Activated effector memory CD4-positive, alpha-beta T cell treated with Interleukin-2 at 50 U/mL for 16 hours (primary cell): ENCODE measurements around the gene CCDC124.
"Not testable (repeated sequence)": the region's sequence is repeated elsewhere in the genome, so short reads cannot be mapped to it uniquely, and the experiment has no call there.

ENCODE experiments used
- DNase-seq: peaks from one replicate; pipeline ENCODE4 v3.0.0-alpha.2; 2020

Gene CCDC124, protein sequence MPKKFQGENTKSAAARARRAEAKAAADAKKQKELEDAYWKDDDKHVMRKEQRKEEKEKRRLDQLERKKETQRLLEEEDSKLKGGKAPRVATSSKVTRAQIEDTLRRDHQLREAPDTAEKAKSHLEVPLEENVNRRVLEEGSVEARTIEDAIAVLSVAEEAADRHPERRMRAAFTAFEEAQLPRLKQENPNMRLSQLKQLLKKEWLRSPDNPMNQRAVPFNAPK

DNA sequence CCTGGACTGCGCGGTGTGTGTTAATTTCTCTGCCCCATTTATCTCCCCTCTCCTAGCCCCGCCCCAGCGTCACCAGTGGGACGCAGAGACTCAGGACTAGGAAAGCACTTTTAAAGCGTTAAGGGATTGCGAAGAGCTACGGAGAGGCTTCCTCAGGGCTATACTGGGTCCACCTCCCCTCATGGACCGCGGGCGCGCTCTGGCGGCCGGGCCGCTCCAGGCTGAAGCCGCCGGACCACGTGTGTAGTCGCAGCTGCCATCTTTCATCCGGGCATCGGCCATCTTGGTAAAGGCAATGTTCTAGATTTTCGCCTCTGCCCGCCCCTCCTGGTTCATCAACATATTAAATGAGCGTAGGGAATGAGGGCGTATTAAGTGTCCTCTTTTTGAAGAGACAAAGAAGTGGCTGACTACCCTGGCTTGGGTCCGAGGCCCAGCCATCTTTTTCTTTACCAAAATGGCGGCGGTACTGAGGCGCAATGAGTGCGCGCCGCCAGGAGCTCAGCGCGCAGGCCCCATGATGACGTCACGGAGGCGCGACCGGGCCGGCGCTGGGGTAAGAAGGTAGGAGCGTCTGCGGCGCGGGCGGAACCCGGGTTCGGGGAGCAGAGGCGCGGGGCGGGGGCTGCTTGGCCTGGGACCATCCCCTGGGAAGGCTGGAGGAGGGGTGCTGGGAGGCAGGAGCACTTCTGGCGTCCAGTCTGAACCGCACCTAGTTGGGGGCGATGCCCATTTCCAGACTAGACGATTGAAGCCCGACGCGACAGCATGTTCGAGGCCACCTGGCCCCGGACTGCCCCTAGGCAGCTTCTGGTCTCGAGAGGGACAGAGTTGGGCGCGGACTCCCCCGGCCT lies at the start of gene CCDC124:
Gene CCDC124, plus strand, starts transcription at position 531 of the 854 bp plus-strand sequence. CDS start 3,406 bp downstream, outside the sequence.
- peak; percentile 89 for DNase-seq

DNA sequence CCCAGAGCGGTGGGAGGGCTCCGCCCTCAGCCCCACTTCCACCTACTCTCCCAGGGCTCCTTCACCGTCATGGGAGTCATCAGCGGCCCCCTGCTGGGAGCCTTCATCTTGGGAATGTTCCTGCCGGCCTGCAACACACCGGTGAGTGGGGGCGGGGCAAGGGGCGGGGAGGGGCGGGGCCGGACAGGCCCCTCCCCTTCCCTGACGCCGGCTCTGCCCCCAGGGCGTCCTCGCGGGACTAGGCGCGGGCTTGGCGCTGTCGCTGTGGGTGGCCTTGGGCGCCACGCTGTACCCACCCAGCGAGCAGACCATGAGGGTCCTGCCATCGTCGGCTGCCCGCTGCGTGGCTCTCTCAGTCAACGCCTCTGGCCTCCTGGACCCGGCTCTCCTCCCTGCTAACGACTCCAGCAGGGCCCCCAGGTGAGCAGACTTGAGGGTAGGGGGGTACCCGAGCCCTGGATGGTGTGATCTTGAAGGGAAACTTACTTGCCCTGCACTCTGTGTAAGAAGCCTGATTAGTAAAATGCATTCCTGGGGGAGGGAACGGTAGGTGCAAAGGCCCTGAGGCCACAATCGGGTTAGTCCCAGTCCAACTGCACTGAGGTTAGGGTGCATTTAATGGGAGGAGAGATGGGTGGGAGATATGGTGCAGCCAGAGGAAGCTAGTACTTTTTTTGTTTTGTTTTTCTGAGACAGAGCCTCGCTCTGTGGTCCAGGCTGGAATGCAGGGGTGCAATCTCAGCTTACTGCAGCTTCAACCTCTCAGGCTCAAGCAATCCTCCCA lies 49.0 kb upstream of the CCDC124 start:
- no peak for DNase-seq

DNA sequence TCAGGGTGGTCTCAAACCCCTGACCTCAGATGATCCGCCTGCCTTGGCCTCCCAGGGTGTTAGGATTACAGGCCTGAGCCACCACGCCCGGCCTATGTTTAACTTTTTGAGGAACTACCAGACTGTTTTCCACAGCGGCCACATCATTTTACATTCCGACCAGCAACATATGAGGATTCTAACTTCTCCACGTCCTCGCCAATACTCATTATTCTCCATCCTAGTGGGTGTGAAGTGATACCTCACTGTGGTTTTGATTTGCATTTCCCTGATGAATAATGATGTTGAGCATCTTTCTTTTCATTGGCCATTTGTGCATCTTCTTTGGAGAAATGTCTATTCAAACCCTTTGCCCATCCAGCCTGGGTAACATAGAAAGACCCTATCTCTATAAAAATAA lies 46.3 kb upstream of the CCDC124 start:
- no peak for DNase-seq

DNA sequence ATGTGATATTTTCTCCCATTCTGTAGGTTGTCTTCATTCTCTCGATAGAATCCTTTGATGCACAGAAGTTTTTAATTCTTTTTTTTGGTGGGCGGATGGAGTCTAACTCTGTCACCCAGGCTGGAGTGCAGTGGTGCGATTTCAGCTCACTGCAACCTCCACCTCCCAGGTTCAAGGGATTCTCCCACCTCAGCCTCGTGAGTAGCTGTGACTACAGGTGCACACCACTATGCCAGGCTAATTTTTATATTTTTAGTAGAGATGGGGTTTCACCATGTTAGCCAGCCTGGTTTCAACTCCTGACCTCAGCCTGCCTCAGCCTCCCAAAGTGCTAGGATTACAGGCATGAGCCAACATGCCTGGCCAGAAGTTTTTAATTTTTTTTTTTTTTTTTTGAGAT lies 45.6 kb upstream of the CCDC124 start:
- not testable (repeated sequence) for DNase-seq

DNA sequence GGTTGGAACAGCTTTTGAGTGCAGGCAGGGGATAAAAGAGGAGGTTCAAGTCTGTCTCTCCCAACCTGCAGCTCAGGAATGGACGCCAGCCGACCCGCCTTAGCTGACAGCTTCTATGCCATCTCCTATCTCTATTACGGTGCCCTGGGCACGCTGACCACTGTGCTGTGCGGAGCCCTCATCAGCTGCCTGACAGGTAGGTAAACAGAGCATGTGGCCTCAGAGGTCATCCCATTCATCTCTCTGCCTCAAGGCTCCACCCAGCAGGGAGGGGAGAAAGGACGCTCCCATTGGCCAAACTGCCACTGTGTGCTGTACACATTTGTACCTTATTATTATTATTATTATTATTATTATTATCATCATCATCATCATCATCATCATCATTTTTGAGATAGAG lies 44.6 kb upstream of the CCDC124 start:
- no peak for DNase-seq

DNA sequence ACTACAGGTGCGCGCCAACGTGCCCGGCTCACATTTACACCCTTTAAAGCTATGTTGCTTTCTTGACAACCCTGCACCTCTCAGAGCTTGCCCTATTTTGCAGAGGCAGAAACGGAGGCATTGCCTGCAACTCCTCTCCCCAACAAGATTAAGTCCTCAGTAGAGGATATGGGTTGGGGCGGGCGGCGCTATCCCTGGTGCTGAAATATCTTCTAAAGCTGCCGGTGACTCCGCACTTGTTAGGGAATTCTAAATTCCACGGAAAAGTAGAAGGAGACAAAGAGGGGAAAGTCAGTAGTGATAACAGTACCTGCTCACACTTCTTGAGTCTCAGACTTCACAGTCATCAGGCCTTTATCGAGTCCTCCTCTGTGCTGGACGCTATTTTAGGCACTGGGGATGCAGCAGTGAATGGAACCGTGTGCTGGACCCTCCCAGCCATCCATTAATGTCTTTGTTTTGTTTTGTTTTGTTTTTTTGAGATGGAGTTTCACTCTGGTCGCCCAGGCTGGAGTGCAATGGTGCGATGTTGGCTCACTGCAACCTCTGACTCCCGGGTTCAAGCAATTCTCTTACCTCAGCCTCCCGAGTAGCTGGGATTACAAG lies 43.1 kb upstream of the CCDC124 start:
- DNase-seq, result no peak

DNA sequence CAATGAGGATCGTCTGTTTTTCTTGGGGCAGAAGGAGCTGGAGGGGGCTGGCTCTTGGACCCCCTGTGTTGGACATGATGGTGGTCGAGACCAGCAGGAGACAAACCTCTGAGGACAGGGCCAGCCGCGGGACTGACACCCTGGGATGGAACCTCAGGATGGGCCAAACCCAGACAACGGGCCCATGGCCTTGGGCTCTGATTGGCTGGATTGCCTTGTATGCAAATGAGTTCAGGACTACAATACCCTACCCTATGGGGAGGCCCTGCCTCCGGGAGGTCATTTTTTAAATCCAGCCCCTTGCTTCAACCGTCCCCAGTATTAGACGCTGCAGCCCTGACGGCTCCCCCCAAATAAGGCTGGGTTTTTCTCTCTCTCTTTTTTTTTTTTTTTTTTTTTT lies 39.0 kb upstream of the CCDC124 start:
- no peak for DNase-seq

DNA sequence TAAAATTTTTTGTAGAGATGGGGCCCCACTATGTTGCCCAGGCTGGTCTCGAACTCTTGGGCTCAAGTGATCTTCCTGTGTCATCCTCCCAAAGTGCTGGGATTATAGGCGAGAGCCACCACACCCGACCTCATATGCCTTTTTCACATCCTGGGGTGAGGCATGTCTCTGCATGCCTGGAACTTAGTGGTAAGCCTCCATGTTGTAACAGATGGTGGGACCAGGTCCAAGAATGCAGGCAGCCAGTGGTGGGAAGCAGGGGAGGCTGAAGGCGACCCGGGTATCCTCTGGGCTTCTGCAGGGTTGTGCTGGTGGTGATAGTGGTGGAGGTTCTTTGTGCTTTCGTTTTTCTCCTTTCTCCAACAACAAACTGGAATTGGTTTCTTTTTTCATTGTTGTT lies 30.1 kb upstream of the CCDC124 start:
- DNase-seq, result no peak

DNA sequence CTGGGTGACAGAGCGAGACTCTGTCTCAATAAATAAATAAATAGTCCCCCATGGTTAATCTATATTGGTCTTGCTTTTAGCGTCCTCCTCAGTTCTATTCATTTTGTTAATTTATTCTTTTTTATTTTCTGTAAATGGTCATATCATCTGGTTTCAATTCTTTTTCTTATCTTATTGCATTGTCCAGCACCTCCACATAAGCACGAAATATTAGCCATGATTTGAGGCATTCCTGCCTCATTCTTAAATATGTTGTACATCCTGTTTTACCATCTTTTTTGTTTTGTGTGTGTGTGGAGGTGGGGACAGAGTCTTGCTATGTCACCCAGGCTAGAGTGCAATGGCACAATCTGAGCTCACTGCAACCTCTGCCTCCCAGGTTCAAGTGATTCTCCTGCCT lies 24.6 kb upstream of the CCDC124 start:
- no peak for DNase-seq

DNA sequence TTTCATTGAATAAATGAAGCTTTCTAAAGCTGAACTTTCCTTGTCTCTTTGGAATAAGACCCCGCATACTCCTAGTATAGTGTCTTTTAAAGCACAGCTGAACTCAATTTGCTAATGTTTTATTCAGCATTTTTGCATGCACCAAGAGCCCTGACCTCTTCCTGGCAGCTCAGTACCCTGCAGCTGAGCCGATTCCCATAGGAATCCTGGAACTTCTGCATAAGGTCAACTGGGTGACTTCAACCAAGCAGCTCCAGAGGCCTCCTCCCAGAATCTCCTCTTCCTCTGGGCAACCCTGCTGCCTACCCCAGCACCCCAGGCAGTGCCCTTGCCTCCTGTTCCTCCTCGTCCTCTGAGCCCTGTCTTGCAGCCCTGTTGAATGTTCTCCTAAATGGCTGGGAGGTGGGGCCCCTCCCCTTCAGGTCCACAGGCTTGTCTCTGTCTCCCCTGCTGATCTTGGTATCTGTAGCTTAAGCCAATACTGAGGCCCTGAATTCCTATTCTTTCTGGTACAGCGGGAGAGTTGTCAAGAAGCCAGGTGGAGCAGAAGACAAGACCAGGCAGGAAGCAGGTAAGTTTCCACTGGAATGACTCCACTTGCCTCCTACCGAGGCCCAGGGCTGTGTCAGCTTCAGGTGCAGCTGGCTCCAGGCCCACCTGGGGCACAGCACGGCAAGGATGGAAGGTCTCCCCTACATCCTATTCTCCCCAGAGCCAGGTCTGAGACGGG lies 23.6 kb upstream of the CCDC124 start:
- no peak for DNase-seq

DNA sequence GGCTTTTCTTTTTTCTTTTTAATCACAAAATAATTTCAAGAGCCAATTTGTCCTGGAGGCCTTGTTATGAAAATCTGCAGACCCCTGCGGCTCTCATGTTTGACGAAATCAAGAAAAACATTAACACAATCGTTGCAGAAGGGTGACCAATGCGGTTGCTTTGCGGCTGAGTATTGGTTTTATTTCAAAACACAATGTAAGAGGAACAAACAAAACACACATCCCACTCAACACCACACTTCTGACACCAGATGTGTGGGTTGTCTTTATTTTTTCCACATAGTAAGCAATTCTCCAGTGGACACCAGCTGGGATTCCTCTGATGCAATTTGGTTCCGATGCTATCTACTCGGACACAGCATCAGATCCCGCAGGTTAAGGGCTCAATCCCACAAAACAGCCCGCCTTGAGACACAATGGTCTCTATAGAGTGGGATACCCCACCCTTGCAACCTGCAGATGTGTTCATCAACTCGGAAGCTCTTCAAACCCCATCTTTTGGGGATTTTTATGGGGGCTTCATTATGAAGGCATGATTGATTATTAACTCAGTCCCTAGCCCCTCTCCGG lies 21.9 kb upstream of the CCDC124 start:
- DNase-seq, result no peak

DNA sequence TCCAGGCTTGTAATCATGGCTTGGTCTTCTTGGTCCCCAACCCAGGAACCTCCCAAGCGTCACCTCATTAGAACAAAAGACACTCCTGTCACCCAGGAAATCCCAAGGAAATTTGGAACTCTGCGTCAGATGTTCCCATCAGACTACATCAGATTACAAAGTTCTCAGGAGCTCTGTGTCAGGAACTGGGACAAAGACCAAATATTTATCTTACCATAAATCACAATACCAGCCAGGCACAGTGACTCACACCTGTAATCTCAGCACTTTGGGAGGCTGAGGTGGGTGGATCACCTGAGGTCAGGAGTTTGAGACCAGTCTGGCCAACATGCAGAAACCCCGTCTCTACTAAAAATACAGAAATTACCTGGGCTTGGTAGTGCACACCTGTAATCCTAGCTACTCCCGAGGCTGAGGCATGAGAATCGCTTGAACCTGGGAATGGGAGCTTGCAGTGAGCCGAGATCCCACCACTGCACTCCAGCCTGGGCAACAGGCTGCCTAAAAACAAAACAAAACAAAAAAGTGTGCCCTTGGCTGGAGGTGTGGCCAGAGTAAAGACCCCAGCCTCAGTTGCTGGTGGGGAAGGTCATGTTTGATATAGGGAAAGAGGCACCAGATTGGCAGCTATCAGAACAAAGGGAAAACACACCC lies 16.7 kb upstream of the CCDC124 start:
- no peak for DNase-seq

DNA sequence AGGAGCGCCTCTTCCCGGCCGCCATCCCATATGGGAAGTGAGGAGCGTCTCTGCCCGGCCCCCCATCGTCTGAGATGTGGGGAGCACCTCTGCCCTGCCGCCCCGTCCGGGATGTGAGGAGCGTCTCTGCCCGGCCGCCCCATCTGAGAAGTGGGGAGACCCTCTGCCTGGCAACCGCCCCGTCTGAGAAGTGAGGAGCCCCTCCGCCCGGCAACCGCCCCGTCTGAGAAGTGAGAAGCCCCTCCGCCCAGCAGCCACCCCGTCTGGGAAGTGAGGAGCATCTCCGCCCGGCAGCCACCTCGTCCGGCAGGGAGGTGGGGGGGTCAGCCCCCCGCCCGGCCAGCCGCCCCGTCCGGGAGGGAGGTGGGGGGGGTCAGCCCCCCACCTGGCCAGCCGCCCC lies 14.7 kb upstream of the CCDC124 start:
- not testable (repeated sequence) for DNase-seq

DNA sequence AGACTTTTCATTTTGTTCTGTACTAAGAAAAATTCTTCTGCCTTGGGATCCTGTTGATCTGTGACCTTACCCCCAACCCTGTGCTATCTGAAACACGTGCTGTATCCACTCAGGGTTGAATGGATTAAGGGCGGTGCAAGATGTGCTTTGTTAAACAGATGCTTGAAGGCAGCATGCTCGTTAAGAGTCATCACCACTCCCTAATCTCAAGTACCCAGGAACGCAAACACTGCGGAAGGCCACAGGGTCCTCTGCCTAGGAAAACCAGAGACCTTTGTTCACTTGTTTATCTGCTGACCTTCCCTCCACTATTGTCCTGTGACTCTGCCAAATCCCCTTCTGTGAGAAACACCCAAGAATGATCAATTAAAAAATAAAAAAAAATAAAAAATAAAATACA lies 13.7 kb upstream of the CCDC124 start:
- DNase-seq, result not testable (repeated sequence)

DNA sequence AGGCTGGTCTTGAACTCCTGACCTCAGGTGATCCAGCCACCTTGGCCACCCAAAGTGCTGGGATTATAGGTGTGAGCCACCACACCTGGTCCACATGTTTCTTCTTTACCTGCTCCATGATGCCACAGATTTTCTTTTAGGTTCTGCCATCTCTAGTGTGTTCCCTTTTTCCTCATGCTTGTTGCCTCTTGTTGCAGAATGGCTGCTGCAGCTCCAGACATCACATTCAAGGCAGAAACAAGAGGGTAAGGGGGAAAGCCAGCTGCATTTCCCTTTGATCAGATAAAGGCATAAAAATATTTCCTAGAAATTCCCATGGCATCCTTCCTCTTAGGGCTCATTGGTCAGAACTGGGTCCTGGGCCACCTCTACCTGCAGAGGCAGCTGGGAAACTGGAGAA lies 12.3 kb upstream of the CCDC124 start:
- no peak for DNase-seq

DNA sequence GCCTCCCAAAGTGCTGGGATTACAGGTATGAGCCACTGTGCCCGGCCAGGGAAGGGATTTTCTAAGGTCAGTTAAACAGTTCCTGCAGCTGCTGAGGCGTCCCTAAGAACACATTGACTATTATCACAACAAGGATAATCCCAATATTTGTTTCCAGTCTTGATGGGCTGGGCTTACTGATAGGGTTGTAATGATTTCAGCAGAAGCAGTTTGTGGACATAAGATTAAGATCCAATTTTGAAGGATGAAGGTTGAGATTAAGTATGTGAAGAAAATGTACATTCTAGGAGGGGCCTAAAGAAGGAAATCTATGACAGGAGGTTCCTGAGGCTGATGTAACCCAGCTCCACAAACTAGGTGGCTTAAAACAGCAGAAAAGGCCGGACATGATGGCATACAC lies 10.7 kb upstream of the CCDC124 start:
- no peak for DNase-seq

DNA sequence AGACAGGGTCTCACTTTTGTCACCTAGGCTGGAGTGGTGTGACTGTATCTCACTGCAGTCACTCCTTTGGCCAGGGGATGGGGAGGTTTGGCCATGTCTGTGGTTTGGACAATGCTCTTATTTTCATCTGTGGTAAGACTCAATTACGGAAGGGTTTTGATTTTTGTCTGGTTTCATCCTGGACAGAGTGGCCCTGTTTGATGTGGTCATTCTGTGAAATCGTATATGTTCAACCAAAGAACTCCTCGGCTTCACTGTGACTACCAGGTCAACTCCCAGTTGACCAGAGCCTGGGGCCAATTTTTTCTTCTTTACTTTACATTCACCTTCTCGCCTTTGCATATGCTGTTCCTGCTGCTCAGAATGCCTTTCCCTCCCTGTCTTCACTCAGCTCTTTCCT lies 6.8 kb upstream of the CCDC124 start:
- DNase-seq, result no peak

DNA sequence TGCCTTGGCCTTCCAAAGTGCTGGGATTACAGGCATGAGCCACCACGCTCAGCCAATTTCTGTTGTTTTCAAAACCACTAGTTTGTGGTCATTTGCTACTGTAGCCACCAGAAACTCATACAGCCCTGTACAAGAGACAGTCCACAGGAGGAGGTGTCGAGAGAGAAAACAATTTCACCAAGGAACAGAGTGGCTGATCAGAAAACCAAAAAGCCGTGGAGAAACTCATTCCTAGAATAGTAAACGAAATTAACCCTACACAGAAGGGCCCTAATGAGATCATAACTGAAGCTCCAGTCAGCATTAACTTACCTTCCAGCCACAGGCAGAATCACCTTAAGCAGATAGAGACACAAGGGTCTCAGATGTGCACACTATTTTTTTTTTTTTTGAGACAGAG lies 3.8 kb upstream of the CCDC124 start:
- DNase-seq, result no peak

DNA sequence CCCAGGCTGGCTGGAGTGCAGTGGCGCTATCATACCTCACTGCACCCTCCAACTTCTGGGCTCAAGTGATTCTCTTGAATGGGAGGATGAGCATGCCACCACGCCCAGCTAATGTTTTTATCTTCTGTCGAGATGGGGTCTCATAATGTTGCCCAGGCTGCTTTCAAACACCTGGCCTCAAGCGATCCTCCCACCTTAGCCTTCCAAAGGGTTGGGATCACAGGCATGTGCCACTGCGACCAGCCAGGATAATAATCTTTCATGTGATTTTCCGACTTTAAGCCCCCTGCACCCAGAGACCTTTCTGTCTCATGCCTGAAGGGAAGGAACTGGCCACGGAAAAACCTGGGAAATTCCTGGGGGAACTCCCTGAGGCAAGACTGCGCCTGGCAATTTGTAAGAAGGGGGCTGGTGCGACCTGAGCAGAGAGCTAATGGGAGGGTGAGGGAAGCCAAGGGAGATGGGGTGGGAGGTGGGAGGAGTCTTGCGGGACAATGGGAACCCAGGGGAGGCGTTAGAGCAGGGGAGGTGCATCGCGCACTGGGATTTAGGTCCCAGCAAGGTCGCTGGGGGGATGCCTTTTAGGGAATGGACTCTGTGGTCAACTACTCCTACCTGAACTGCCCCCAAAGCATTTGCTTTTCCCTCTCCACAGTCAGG lies 1.2 kb upstream of the CCDC124 start:
- DNase-seq, result no peak

DNA sequence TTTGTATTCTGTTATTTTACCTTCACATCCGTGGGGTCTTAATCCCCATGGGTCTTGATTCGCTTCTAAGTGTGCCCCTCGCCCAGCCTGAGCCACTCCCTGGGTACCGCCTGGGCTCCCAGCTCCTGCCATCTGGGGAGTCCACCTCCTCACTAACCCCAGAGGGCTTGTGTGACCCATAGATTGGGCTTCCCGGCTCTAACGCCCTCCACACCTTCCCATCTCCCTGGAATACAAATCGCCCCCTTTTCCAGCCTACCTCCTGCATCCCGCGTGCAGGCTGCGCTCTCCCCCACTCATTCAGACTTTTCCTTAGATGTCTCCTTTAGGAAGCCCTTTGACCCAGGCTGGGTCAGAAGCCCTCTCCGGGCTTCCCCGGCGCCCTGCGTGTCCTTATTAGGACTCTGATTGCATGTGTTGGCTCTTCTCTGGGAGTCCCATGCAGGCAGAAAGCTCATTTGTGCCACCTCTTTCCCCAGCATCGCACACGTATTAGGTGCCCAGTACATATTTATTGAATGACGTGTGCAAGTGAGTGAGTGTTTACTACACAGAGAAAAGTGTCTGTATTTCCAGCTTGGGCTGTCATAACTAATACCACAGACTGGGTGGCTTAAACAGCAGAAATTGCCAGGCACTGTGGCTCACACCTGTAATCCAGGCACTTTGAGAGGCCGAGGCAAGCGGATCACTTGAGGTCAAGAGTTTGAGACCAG lies 757 bp downstream of the CCDC124 start:
- DNase-seq, result no peak
